Measurements from ENCODE around the gene TSLP. TPM values are rescaled to one million over a fixed set of nuclear protein-coding genes. Genes with fewer than 3 reads are reported as not detected.

The TSLP gene
- total RNA-seq, result 1 to 10 TPM in 1 of 3 donors, under 1 TPM in 2; 0.14 to 1.0 (median 0.20) TPM
- long read RNA-seq, donor 1, partial matches to known transcripts, result 0 of 2 reads
- long read RNA-seq, donor 1, other reads (novel, unspliced or antisense), result 0 of 2 reads
- long read RNA-seq, donor 2, result 0 reads

DNA sequence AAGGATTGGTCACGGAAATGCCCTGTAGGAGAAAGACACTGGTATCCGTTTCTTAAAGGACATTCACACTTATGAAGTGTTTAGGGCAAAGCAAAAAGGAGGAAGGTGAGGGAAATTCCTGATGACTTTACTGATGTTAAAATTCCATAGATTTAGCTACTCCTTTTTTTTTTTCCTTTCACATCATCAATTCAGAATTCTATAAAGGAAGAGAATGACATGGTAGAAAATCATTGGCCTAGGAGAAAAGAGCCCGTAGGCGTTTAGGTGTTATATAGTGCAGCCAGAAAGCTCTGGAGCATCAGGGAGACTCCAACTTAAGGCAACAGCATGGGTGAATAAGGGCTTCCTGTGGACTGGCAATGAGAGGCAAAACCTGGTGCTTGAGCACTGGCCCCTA, at the start of gene TSLP:
TSS of gene TSLP (plus strand) at position 301 of the 400 bp plus-strand sequence. CDS start 178 bp downstream, outside the sequence.
- TF ChIP-seq, protein P1, sequence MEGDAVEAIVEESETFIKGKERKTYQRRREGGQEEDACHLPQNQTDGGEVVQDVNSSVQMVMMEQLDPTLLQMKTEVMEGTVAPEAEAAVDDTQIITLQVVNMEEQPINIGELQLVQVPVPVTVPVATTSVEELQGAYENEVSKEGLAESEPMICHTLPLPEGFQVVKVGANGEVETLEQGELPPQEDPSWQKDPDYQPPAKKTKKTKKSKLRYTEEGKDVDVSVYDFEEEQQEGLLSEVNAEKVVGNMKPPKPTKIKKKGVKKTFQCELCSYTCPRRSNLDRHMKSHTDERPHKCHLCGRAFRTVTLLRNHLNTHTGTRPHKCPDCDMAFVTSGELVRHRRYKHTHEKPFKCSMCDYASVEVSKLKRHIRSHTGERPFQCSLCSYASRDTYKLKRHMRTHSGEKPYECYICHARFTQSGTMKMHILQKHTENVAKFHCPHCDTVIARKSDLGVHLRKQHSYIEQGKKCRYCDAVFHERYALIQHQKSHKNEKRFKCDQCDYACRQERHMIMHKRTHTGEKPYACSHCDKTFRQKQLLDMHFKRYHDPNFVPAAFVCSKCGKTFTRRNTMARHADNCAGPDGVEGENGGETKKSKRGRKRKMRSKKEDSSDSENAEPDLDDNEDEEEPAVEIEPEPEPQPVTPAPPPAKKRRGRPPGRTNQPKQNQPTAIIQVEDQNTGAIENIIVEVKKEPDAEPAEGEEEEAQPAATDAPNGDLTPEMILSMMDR (IDR thresholded peaks at IDR 0.05), result no peak
- DNase-seq (no peak), ATAC-seq (no peak)
- Histone ChIP-seq H3K36me3 (ENCODE audit: low read depth) (no peaks in the 10 kb centered on the region), H3K4me1 (ENCODE audit: low read depth) (no peaks in the 10 kb centered on the region), H3K4me3 (no peak within 1 kb of the TSS), H3K9me3 (no peaks in the 10 kb centered on the region)
- intact Hi-C loops (cut with DNase I, micrococcal nuclease), result no loop called here

DNA sequence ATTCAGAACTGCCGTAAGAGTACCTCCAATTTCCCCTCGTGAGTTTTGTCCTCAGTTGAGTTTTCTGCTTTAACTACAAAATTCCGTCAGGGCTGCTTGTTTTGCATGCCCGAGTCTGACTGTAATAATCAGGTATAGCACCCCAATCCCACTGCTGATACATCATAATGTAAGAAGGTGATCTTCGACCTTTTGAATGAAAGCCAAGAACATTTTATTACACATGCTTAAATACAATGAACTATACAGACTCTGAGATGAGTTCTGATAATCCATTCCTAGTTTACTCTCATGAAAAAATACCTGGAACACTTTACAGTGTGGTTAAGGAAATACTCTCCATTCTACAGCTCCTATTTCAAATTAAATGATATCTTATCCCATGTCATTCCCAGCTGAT, 49.2 kb upstream of the TSLP start:
- no peaks in the 10 kb centered on the region for H3K9me3 ChIP-seq
- intact Hi-C loops (cut with DNase I, micrococcal nuclease), result no loop called here
- H3K4me1 ChIP-seq (ENCODE audit: low read depth), result no peaks in the 10 kb centered on the region
- H3K4me3 ChIP-seq, result no peak overlapping the region
- ATAC-seq, result no peak
- H3K36me3 ChIP-seq (ENCODE audit: low read depth), result no peaks in the 10 kb centered on the region
- TF ChIP-seq, protein P1 (IDR thresholded peaks at IDR 0.05), result no peak
- no peak for DNase-seq

- no peak for ATAC-seq
- no peaks in the 10 kb centered on the region for H3K4me1 ChIP-seq (ENCODE audit: low read depth)
Measured at GRCh38 chr5:111028865-111029264, 42.6 kb upstream of the TSLP start.

GRCh38 chr5:111043712-111044506, 27.6 kb upstream of the TSLP start:
- no peaks in the 10 kb centered on the region for H3K4me1 ChIP-seq (ENCODE audit: low read depth)
- no peak overlapping the region for H3K4me3 ChIP-seq
- no peaks in the 10 kb centered on the region for H3K36me3 ChIP-seq (ENCODE audit: low read depth)
- DNase-seq (no peak), ATAC-seq (no peak)
- H3K9me3 ChIP-seq, result no peaks in the 10 kb centered on the region
- intact Hi-C loops (cut with DNase I, micrococcal nuclease), result no loop called here
- TF ChIP-seq, protein P1 (IDR thresholded peaks at IDR 0.05), result no peak

More at GRCh38 chr5:111028865-111029264, 42.6 kb upstream of the TSLP start:
- no peaks in the 10 kb centered on the region for H3K9me3 ChIP-seq
- intact Hi-C loops (cut with DNase I, micrococcal nuclease), result no loop called here
- TF ChIP-seq, protein P1 (IDR thresholded peaks at IDR 0.05), result no peak
- no peak overlapping the region for H3K4me3 ChIP-seq
- DNase-seq, result no peak
- H3K36me3 ChIP-seq (ENCODE audit: low read depth), result no peaks in the 10 kb centered on the region

- ATAC-seq (no peak), DNase-seq (no peak)
- no peaks in the 10 kb centered on the region for H3K4me1 ChIP-seq (ENCODE audit: low read depth)
- intact Hi-C loops (cut with DNase I, micrococcal nuclease), result no loop called here
- no peak overlapping the region for H3K4me3 ChIP-seq
- no peaks in the 10 kb centered on the region for H3K36me3 ChIP-seq (ENCODE audit: low read depth)
- no peaks in the 10 kb centered on the region for H3K9me3 ChIP-seq
- TF ChIP-seq, protein P1 (IDR thresholded peaks at IDR 0.05), result no peak
Measured at GRCh38 chr5:111058064-111058463, 13.4 kb upstream of the TSLP start.
